HEK293T (cell line): Measurements from ENCODE around the gene SRGAP3.

Experiments used
- ARNT ChIP-seq: fragments of 450-650 bp; IDR thresholded peaks from 2 replicates; pipeline ENCODE4 v1.6.1; 2017; ENCODE audit warnings: mild to moderate bottlenecking
- CTBP1 ChIP-seq: fragments of 450-650 bp; IDR thresholded peaks from 2 replicates; pipeline ENCODE4 v1.6.1; 2016; ENCODE audit warnings: borderline replicate concordance
- ELF4 ChIP-seq: fragments of 450-650 bp; IDR thresholded peaks from 2 replicates; pipeline ENCODE4 v1.6.1; 2017; ENCODE audit warnings: antibody characterized with exemption
- FOXA1 ChIP-seq: fragments of 450-650 bp; IDR thresholded peaks from 2 replicates; pipeline ENCODE4 v1.6.1; 2016; ENCODE audit warnings: mild to moderate bottlenecking
- FOXK2 ChIP-seq: fragments of 450-650 bp; IDR thresholded peaks from 2 replicates; pipeline ENCODE4 v1.6.1; 2016; ENCODE audit warnings: mild to moderate bottlenecking
- FOXM1 ChIP-seq: fragments of 450-650 bp; IDR thresholded peaks from 2 replicates; pipeline ENCODE4 v1.6.1; 2017; ENCODE audit warnings: mild to moderate bottlenecking, borderline replicate concordance
- HDGF ChIP-seq: fragments of 450-650 bp; IDR thresholded peaks from 2 replicates; pipeline ENCODE4 v1.6.1; 2017; ENCODE audit warnings: antibody characterized with exemption, borderline replicate concordance
- L3MBTL2 ChIP-seq: fragments of 450-650 bp; conservative IDR thresholded peaks from 2 replicates; pipeline ENCODE4 v1.6.1; 2016; ENCODE audit warnings: mild to moderate bottlenecking
- NFRKB ChIP-seq: fragments of 450-650 bp; IDR thresholded peaks from 2 replicates; pipeline ENCODE4 v1.6.1; 2016; ENCODE audit warnings: mild to moderate bottlenecking, moderate library complexity
- SP1 ChIP-seq: fragments of 450-650 bp; IDR thresholded peaks from 2 replicates; pipeline ENCODE4 v1.6.1; 2017
- SUZ12 ChIP-seq: fragments of 450-650 bp; IDR thresholded peaks from 2 replicates; pipeline ENCODE4 v1.6.1; 2016; ENCODE audit warnings: mild to moderate bottlenecking
- ZNF384 ChIP-seq: fragments of 450-650 bp; IDR thresholded peaks from 2 replicates; pipeline ENCODE4 v1.6.1; 2016

DNA sequence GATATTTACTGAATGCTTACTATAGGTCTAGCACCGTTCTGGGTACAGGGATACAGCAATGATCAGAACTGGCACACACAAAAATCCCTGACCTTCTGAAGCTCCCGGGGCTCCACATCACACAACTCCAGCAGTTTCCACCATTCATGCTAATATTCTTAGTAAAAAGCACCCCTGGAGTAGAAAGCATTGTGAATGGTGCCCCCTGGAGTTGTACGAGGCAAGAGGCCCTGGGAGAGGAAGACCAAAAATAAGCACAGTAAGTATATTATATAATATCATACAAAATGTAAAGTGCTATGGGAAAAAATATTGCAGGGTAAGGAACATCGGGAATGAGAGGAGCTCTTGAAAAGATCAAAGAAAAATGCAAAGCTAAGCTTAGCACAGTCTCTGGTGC lies 790 bp upstream of the SRGAP3 start:
- TF ChIP-seq SP1, result no peak
- no peak for TF ChIP-seq NFRKB
- TF ChIP-seq ELF4, result no peak
- TF ChIP-seq ARNT, result no peak
- TF ChIP-seq L3MBTL2, result no peak
- no peak for TF ChIP-seq FOXK2
- TF ChIP-seq FOXM1, result no peak
- no peak for TF ChIP-seq HDGF
- TF ChIP-seq FOXA1, result no peak
- no peak for TF ChIP-seq SUZ12
- TF ChIP-seq CTBP1, result no peak
- no peak for TF ChIP-seq ZNF384
